Tibial nerve (tissue), 4 donors: ENCODE measurements around the gene ANO1.

Experiments
- EP300 ChIP-seq, 2 donors: sonication (generic); formaldehyde crosslinking; IDR thresholded peaks; one replicate each; pipeline ENCODE4 v1.6.1; 2017; ENCODE audit warnings: antibody characterized with exemption in 2 of 2, mild to moderate bottlenecking in 1 of 2
- TF ChIP-seq, protein P1 (sequence below), 5 experiments: fragments of 200-600 bp in 3 of 5; fragments of 450-650 bp in 2 of 5; sonication (generic) in 3 of 5; IDR thresholded peaks; one replicate each; pipeline ENCODE4 v1.5.1; 2016 to 2019; ENCODE audit warnings: antibody characterized with exemption in 5 of 5, mild to moderate bottlenecking in 3 of 5, moderate library complexity in 2 of 5

- no peak for TF ChIP-seq EP300 (IDR thresholded peaks at IDR 0.05)
- TF ChIP-seq, protein P1, sequence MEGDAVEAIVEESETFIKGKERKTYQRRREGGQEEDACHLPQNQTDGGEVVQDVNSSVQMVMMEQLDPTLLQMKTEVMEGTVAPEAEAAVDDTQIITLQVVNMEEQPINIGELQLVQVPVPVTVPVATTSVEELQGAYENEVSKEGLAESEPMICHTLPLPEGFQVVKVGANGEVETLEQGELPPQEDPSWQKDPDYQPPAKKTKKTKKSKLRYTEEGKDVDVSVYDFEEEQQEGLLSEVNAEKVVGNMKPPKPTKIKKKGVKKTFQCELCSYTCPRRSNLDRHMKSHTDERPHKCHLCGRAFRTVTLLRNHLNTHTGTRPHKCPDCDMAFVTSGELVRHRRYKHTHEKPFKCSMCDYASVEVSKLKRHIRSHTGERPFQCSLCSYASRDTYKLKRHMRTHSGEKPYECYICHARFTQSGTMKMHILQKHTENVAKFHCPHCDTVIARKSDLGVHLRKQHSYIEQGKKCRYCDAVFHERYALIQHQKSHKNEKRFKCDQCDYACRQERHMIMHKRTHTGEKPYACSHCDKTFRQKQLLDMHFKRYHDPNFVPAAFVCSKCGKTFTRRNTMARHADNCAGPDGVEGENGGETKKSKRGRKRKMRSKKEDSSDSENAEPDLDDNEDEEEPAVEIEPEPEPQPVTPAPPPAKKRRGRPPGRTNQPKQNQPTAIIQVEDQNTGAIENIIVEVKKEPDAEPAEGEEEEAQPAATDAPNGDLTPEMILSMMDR (IDR thresholded peaks at IDR 0.05) = no peak
These were observed 17.6 kb downstream of the ANO1 start for GRCh38 chr11:70095541-70096252.
